ENCODE measurements around the gene DCLK3. TPM values are rescaled to one million over a fixed set of nuclear protein-coding genes. Genes with fewer than 3 reads are reported as not detected.

Gene DCLK3
- total RNA-seq, 1 donor from 2014 or later, result not detected

- Mint-ChIP-seq H3K4me3 (ENCODE audit: unreplicated experiment) (no peak overlapping the region), H3K27me3 (ENCODE audit: unreplicated experiment) (no peaks in the 10 kb centered on the region), H3K9me3 (ENCODE audit: unreplicated experiment) (no peaks in the 10 kb centered on the region)
Measured at GRCh38 chr3:36710606-36711005, 53.7 kb downstream of the DCLK3 start.

GRCh38 chr3:36709826-36710365, 54.5 kb downstream of the DCLK3 start:
- H3K36me3 Mint-ChIP-seq (ENCODE audit: unreplicated experiment), result no peaks in the 10 kb centered on the region
- peaks cover 11% of the 10 kb centered on the region for H3K4me1 Mint-ChIP-seq (ENCODE audit: unreplicated experiment)
- no peak for DNase-seq (ENCODE audit: extremely low spot score, unreplicated experiment)
- no peaks in the 10 kb centered on the region for H3K9me3 Mint-ChIP-seq (ENCODE audit: unreplicated experiment)
- TF ChIP-seq, protein P1, sequence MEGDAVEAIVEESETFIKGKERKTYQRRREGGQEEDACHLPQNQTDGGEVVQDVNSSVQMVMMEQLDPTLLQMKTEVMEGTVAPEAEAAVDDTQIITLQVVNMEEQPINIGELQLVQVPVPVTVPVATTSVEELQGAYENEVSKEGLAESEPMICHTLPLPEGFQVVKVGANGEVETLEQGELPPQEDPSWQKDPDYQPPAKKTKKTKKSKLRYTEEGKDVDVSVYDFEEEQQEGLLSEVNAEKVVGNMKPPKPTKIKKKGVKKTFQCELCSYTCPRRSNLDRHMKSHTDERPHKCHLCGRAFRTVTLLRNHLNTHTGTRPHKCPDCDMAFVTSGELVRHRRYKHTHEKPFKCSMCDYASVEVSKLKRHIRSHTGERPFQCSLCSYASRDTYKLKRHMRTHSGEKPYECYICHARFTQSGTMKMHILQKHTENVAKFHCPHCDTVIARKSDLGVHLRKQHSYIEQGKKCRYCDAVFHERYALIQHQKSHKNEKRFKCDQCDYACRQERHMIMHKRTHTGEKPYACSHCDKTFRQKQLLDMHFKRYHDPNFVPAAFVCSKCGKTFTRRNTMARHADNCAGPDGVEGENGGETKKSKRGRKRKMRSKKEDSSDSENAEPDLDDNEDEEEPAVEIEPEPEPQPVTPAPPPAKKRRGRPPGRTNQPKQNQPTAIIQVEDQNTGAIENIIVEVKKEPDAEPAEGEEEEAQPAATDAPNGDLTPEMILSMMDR (IDR thresholded peaks at IDR 0.05), result no peak
- peaks cover 2% of the 10 kb centered on the region for H3K27me3 Mint-ChIP-seq (ENCODE audit: unreplicated experiment)
- H3K27ac Mint-ChIP-seq (ENCODE audit: unreplicated experiment), result no peak overlapping the region
- H3K4me3 Mint-ChIP-seq (ENCODE audit: unreplicated experiment), result no peak overlapping the region

More at GRCh38 chr3:36710606-36711005, 53.7 kb downstream of the DCLK3 start:
- Mint-ChIP-seq H3K4me1 (ENCODE audit: unreplicated experiment) (peaks cover 11% of the 10 kb centered on the region), H3K27ac (ENCODE audit: unreplicated experiment) (no peak overlapping the region), H3K36me3 (ENCODE audit: unreplicated experiment) (no peaks in the 10 kb centered on the region)
- no peak for DNase-seq (ENCODE audit: extremely low spot score, unreplicated experiment)
- TF ChIP-seq, protein P1 (IDR thresholded peaks at IDR 0.05), result no peak

GRCh38 chr3:36709281-36709680, 55.1 kb downstream of the DCLK3 start:
- TF ChIP-seq, protein P1 (IDR thresholded peaks at IDR 0.05), result no peak
- Mint-ChIP-seq H3K9me3 (ENCODE audit: unreplicated experiment) (no peaks in the 10 kb centered on the region), H3K27me3 (ENCODE audit: unreplicated experiment) (peaks cover 5% of the 10 kb centered on the region), H3K4me1 (ENCODE audit: unreplicated experiment) (peaks cover 11% of the 10 kb centered on the region), H3K4me3 (ENCODE audit: unreplicated experiment) (no peak overlapping the region), H3K27ac (ENCODE audit: unreplicated experiment) (no peak overlapping the region), H3K36me3 (ENCODE audit: unreplicated experiment) (no peaks in the 10 kb centered on the region)
- no peak for DNase-seq (ENCODE audit: extremely low spot score, unreplicated experiment)

- no peak for DNase-seq (ENCODE audit: extremely low spot score, unreplicated experiment)
- Mint-ChIP-seq H3K36me3 (ENCODE audit: unreplicated experiment) (no peaks in the 10 kb centered on the region), H3K4me3 (ENCODE audit: unreplicated experiment) (no peak overlapping the region), H3K4me1 (ENCODE audit: unreplicated experiment) (peaks cover 11% of the 10 kb centered on the region), H3K27me3 (ENCODE audit: unreplicated experiment) (peaks cover 8% of the 10 kb centered on the region), H3K9me3 (ENCODE audit: unreplicated experiment) (no peaks in the 10 kb centered on the region), H3K27ac (ENCODE audit: unreplicated experiment) (no peak overlapping the region)
- TF ChIP-seq, protein P1 (IDR thresholded peaks at IDR 0.05), result peak; percentile 33
Measured at GRCh38 chr3:36707623-36708409, 56.5 kb downstream of the DCLK3 start.

- Mint-ChIP-seq H3K4me1 (ENCODE audit: unreplicated experiment) (peaks cover 11% of the 10 kb centered on the region), H3K27me3 (ENCODE audit: unreplicated experiment) (peaks cover 11% of the 10 kb centered on the region), H3K27ac (ENCODE audit: unreplicated experiment) (no peak overlapping the region), H3K36me3 (ENCODE audit: unreplicated experiment) (no peaks in the 10 kb centered on the region), H3K4me3 (ENCODE audit: unreplicated experiment) (no peak overlapping the region), H3K9me3 (ENCODE audit: unreplicated experiment) (no peaks in the 10 kb centered on the region)
- TF ChIP-seq, protein P1 (IDR thresholded peaks at IDR 0.05), result no peak
- DNase-seq (ENCODE audit: extremely low spot score, unreplicated experiment), result no peak
Measured at GRCh38 chr3:36705015-36705414, 59.3 kb downstream of the DCLK3 start.

Measured in osteocyte (in vitro differentiated cells).